PC-9 (cell line): ENCODE measurements around the gene THBD.

ENCODE experiments used
- EZH2 ChIP-seq: fragments of 200-600 bp; sonication (generic); IDR thresholded peaks from 2 replicates; pipeline ENCODE4 v1.8.0; 2017; ENCODE audit warnings: antibody characterized with exemption, low read depth
- TF ChIP-seq, protein P1 (sequence below): fragments of 200-600 bp; sonication (generic); conservative IDR thresholded peaks from 2 replicates; pipeline ENCODE4 v1.6.1; 2017; ENCODE audit warnings: mixed run types, antibody characterized with exemption, mild to moderate bottlenecking, moderate library complexity

DNA sequence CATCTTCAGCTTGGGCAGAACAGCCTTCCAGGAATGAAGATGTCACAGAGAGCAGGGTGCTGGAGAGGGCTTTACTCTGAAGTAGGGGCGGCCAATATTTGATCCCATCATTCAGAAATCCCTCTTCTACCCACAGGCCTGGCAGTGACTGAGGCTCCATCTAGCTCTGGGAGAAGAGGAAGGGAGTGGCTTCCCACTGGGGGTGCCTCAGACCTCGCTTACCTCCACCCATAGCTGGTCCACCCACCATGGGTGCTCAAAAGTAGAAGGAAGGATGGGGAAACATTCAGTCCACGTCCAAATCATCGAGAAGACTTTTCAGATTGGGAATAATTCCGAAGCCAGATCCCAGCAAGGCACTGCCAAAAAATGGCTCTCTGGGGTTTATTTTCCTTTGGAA lies 11.8 kb upstream of the THBD start:
- TF ChIP-seq, protein P1, sequence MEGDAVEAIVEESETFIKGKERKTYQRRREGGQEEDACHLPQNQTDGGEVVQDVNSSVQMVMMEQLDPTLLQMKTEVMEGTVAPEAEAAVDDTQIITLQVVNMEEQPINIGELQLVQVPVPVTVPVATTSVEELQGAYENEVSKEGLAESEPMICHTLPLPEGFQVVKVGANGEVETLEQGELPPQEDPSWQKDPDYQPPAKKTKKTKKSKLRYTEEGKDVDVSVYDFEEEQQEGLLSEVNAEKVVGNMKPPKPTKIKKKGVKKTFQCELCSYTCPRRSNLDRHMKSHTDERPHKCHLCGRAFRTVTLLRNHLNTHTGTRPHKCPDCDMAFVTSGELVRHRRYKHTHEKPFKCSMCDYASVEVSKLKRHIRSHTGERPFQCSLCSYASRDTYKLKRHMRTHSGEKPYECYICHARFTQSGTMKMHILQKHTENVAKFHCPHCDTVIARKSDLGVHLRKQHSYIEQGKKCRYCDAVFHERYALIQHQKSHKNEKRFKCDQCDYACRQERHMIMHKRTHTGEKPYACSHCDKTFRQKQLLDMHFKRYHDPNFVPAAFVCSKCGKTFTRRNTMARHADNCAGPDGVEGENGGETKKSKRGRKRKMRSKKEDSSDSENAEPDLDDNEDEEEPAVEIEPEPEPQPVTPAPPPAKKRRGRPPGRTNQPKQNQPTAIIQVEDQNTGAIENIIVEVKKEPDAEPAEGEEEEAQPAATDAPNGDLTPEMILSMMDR: no peak
- no peak for TF ChIP-seq EZH2
